ENCODE measurements around the gene TTC28.

TTC28 gene

DNA sequence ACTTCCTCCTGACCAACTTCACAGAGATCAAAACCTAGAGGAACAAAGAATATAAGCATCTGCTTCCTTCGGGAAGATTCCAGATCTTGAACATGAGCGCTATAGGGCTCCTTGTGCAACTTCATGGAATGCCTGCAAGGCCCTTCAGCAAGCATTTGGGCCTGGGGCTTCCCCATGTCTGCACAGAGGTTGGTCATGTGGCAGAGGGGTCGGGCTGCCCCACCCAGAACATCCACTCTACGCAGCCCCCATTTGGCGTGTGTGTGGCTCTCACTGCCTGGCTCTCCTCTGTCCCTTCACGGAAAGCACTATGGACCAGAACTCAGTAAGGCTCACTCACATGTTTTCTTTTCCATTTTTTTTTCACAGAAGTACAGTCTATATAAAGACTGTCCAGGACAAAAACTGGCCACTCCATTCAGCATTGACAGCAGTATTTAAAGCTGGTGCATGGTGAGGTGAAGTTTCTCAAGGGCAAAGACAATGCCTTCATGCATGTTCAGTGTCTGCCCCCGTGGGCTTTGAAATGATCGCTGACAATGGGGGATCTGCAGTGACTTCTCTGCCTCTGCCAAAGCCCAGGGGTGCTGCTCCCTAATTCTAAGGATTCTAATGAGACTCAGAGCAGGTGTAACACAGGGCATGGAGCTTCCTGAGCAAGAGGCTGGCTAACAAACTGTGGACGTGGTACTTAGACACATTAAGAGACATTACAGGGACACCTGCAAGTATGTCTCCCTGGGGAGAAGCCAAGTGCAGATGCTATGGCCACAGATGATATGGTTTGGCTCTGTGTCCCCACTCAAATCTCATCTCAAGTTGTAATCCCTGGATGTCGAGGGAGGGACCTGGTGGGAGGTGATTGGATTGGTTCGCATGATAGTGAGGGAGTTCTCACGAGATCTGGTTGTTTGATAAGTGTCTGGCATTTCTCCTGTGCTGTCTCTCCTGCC, 694.0 kb downstream of the TTC28 start:
- no peak overlapping the region for H3K4me3 ChIP-seq (ENCODE audit: low read depth, low read length)
- no peak overlapping the region for H3K27ac ChIP-seq
- no peaks in the 10 kb centered on the region for H3K36me3 ChIP-seq (replicated peaks)
- in situ Hi-C loops (cut with HindIII; ENCODE audit: low pct_ligation_motif_present, low sequenced_read_pairs) = no loop called here
- TF ChIP-seq, protein P1, sequence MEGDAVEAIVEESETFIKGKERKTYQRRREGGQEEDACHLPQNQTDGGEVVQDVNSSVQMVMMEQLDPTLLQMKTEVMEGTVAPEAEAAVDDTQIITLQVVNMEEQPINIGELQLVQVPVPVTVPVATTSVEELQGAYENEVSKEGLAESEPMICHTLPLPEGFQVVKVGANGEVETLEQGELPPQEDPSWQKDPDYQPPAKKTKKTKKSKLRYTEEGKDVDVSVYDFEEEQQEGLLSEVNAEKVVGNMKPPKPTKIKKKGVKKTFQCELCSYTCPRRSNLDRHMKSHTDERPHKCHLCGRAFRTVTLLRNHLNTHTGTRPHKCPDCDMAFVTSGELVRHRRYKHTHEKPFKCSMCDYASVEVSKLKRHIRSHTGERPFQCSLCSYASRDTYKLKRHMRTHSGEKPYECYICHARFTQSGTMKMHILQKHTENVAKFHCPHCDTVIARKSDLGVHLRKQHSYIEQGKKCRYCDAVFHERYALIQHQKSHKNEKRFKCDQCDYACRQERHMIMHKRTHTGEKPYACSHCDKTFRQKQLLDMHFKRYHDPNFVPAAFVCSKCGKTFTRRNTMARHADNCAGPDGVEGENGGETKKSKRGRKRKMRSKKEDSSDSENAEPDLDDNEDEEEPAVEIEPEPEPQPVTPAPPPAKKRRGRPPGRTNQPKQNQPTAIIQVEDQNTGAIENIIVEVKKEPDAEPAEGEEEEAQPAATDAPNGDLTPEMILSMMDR (IDR thresholded peaks at IDR 0.05; ENCODE audit: low read depth, low read length, missing control alignments) = no peak
- no peak for DNase-seq
- H3K27me3 ChIP-seq (replicated peaks) = no peaks in the 10 kb centered on the region

- Histone ChIP-seq H3K27ac (no peak overlapping the region), H3K36me3 (replicated peaks) (no peaks in the 10 kb centered on the region), H3K4me3 (ENCODE audit: low read depth, low read length) (no peak overlapping the region), H3K27me3 (replicated peaks) (no peaks in the 10 kb centered on the region)
- DNase-seq = no peak
- in situ Hi-C loops (cut with HindIII; ENCODE audit: low pct_ligation_motif_present, low sequenced_read_pairs) = no loop called here
- TF ChIP-seq, protein P1 (IDR thresholded peaks at IDR 0.05; ENCODE audit: low read depth, low read length, missing control alignments) = no peak
These were observed 694.9 kb downstream of the TTC28 start for GRCh38 chr22:27984723-27985122.

GRCh38 chr22:27984001-27984695, 695.5 kb downstream of the TTC28 start:
- Histone ChIP-seq H3K36me3 (replicated peaks) (no peaks in the 10 kb centered on the region), H3K27me3 (replicated peaks) (no peaks in the 10 kb centered on the region), H3K4me3 (ENCODE audit: low read depth, low read length) (no peak overlapping the region), H3K27ac (no peak overlapping the region)
- TF ChIP-seq, protein P1 (IDR thresholded peaks at IDR 0.05; ENCODE audit: low read depth, low read length, missing control alignments) = no peak
- DNase-seq = no peak
- in situ Hi-C loops (cut with HindIII; ENCODE audit: low pct_ligation_motif_present, low sequenced_read_pairs) = no loop called here

- in situ Hi-C loops (cut with HindIII; ENCODE audit: low pct_ligation_motif_present, low sequenced_read_pairs) = no loop called here
- Histone ChIP-seq H3K27me3 (replicated peaks) (no peaks in the 10 kb centered on the region), H3K27ac (no peak overlapping the region), H3K4me3 (ENCODE audit: low read depth, low read length) (no peak overlapping the region), H3K36me3 (replicated peaks) (no peaks in the 10 kb centered on the region)
- DNase-seq = no peak
- TF ChIP-seq, protein P1 (IDR thresholded peaks at IDR 0.05; ENCODE audit: low read depth, low read length, missing control alignments) = no peak
These were observed 696.3 kb downstream of the TTC28 start for GRCh38 chr22:27983361-27983791.

DNA sequence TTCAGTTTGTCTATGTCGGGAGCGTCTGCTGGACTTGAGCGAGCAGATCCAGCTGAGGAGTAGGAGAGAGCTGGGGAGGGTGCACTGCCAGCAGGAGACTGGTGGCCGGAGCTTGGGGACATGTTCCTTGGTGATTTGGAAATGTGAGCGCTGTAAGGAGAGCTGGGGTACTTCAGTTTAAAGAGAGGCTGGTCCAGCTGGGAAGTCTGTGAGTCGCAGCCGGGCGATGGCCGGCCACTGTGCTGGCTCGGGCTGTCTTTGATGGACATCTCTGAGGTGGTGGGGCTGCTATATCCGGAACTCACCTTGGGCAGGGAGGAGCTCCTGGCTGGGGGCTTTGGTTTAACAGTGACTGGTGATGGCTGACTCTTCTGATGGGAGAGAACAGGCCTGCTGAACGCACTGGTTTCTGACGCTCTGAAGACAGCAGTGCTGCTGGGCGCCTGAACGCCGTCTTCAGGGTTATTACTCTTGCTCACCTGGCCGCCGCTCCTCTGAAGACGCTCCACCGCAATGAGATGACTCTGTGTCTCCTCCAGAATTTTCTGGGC, 696.9 kb downstream of the TTC28 start:
- Histone ChIP-seq H3K27ac (no peak overlapping the region), H3K36me3 (replicated peaks) (no peaks in the 10 kb centered on the region), H3K27me3 (replicated peaks) (no peaks in the 10 kb centered on the region), H3K4me3 (ENCODE audit: low read depth, low read length) (no peak overlapping the region)
- no peak for DNase-seq
- in situ Hi-C loops (cut with HindIII; ENCODE audit: low pct_ligation_motif_present, low sequenced_read_pairs) = no loop called here
- TF ChIP-seq, protein P1 (IDR thresholded peaks at IDR 0.05; ENCODE audit: low read depth, low read length, missing control alignments) = no peak

Data from brain microvascular endothelial cell (primary cell).